OCI-LY7 (cell line): ENCODE data around the gene PNPLA1. TPM values are rescaled to one million over a fixed set of nuclear protein-coding genes. Genes with fewer than 3 reads are reported as not detected.

Source experiments
- BruUV-seq: library from RNA; stranded (reverse); fragments of 400-500 nt; replicated peaks from 2 replicates; lab custom pipeline; 2021; lab: Mats Ljungman, UMichigan
- CTCF ChIA-PET: fragments of 300-600 bp; sonication (Branson Sonifier 250); formaldehyde crosslinking; loops from one replicate; lab custom pipeline; 2022; ENCODE audit warnings: antibody characterized with exemption; ENCODE audit not compliant: unreplicated experiment; lab: Charles Lee
- POLR2A ChIA-PET: fragments of 300-600 bp; sonication (Branson Sonifier 250); formaldehyde crosslinking; loops from one replicate; lab custom pipeline; 2022; ENCODE audit warnings: antibody characterized with exemption; lab: Charles Lee
- DNase-seq: peaks from one replicate; pipeline ENCODE4 v3.0.0-alpha.2; 2015; ENCODE audit warnings: low spot score
- H2AFZ ChIP-seq: fragments of 200-600 bp; sonication (generic), shearing (Covaris generic); 2 replicates; pipeline ENCODE4 v1.6.1; 2014; ENCODE audit warnings: mild to moderate bottlenecking, antibody characterized with exemption, low read length, moderate library complexity
- H3K27ac ChIP-seq: fragments of 200-600 bp; sonication (generic); 2 replicates; pipeline ENCODE4 v1.5.1; 2014; ENCODE audit warnings: mixed run types, low read depth, mild to moderate bottlenecking, moderate library complexity, low read length, inconsistent platforms; ENCODE audit not compliant: poor library complexity, severe bottlenecking
- H3K36me3 ChIP-seq: fragments of 200-600 bp; sonication (generic); 2 replicates; pipeline ENCODE4 v1.6.1; 2014; ENCODE audit warnings: mild to moderate bottlenecking, antibody characterized with exemption, low read length, moderate library complexity, mixed read lengths; ENCODE audit not compliant: insufficient read depth
- H3K4me1 ChIP-seq: fragments of 200-600 bp; sonication (generic); 2 replicates; pipeline ENCODE4 v1.5.1; 2014; ENCODE audit warnings: mild to moderate bottlenecking, low read length; ENCODE audit not compliant: insufficient read depth, poor library complexity, severe bottlenecking
- H3K4me2 ChIP-seq: fragments of 200-600 bp; sonication (generic); 2 replicates; pipeline ENCODE4 v1.6.1; 2014; ENCODE audit warnings: mild to moderate bottlenecking, low read length
- H3K4me3 ChIP-seq: fragments of 200-600 bp; sonication (generic); 2 replicates; pipeline ENCODE4 v1.5.1; 2014; ENCODE audit warnings: mild to moderate bottlenecking, low read depth, low read length; ENCODE audit not compliant: poor library complexity, severe bottlenecking
- H3K79me2 ChIP-seq: fragments of 200-600 bp; sonication (generic); 2 replicates; pipeline ENCODE4 v1.6.1; 2016; ENCODE audit warnings: low read depth, mild to moderate bottlenecking, low read length, moderate library complexity, mixed read lengths; ENCODE audit not compliant: insufficient read depth
- H3K9me2 ChIP-seq: fragments of 200-600 bp; sonication (generic); 2 replicates; pipeline ENCODE4 v1.6.1; 2016; ENCODE audit warnings: mild to moderate bottlenecking, low read length, mixed read lengths; ENCODE audit not compliant: insufficient read depth
- H3K9me3 ChIP-seq: fragments of 200-600 bp; sonication (generic); 2 replicates; pipeline ENCODE4 v1.6.1; 2014; ENCODE audit warnings: mild to moderate bottlenecking, mixed run types, low read length, mixed read lengths
- H4K20me1 ChIP-seq: fragments of 200-600 bp; sonication (generic); 2 replicates; pipeline ENCODE4 v1.6.1; 2014; ENCODE audit warnings: mild to moderate bottlenecking, antibody characterized with exemption, low read length, moderate library complexity, mixed read lengths; ENCODE audit not compliant: insufficient read depth
- EZH2phosphoT487 ChIP-seq: fragments of 200-600 bp; sonication (generic); IDR thresholded peaks from 2 replicates; pipeline ENCODE4 v1.6.1; 2018; ENCODE audit warnings: low read depth, borderline replicate concordance, mild to moderate bottlenecking, mixed run types, antibody characterized with exemption, low read length, moderate library complexity, mixed read lengths
- intact Hi-C: fragments of 100-400 bp; cut with micrococcal nuclease; formaldehyde crosslinking; loops from one replicate; pipeline ENCODE4 v1.10.0; 2022; ENCODE audit not compliant: unreplicated experiment
- total RNA-seq, 2 experiments: library from RNA; depleted of rRNA in 1 of 2; stranded (reverse); fragments of >200 nt in 1 of 2; shearing (Covaris generic) in 1 of 2; gene quantifications; 2 replicates each; pipeline ENCODE4 v1.2.3, GENCODE V29; 2014 to 2022
- TF ChIP-seq, protein P1 (sequence below): fragments of 200-600 bp; sonication (generic); conservative IDR thresholded peaks from 2 replicates; pipeline ENCODE4 v1.5.1; 2014; ENCODE audit warnings: mild to moderate bottlenecking, antibody characterized with exemption, low read length, moderate library complexity, mixed read lengths

Gene PNPLA1
- total RNA-seq, 2 experiments from 2014 or later, result not detected

DNA sequence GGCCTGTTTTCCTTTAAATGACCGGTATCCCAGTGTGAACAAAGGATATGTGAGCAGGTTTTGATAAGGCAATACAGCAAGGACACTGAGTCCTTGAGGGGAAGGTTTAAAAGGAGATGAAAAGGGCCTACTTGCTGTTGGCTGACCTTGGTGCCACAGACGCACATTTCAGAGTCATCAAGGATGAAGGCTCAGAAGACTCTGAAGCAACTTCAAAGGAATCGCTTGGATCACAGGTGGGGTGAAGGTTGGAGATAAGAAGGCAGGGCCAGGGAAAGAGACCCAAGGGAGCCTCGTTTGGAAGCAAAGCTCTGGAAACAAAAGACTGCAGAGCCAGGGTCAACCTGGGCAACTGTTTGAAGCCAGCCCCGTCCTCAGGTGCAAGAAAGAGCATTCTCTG lies 30.1 kb upstream of the PNPLA1 start:
- Histone ChIP-seq H4K20me1 (no peaks in the 10 kb centered on the region), H3K9me2 (no peaks in the 10 kb centered on the region), H3K4me2 (no peak overlapping the region), H3K4me1 (peaks cover 26% of the 10 kb centered on the region), H3K79me2 (no peaks in the 10 kb centered on the region), H3K27ac (no peak overlapping the region), H2AFZ (no peak overlapping the region), H3K9me3 (no peaks in the 10 kb centered on the region), H3K36me3 (no peaks in the 10 kb centered on the region), H3K4me3 (no peak overlapping the region)
- CTCF ChIA-PET, result no interaction called here
- no peak for DNase-seq
- intact Hi-C loops, result no loop called here
- no TSS peak for BruUV-seq
- POLR2A ChIA-PET, result no interaction called here
- no peak for TF ChIP-seq EZH2phosphoT487
- TF ChIP-seq, protein P1, sequence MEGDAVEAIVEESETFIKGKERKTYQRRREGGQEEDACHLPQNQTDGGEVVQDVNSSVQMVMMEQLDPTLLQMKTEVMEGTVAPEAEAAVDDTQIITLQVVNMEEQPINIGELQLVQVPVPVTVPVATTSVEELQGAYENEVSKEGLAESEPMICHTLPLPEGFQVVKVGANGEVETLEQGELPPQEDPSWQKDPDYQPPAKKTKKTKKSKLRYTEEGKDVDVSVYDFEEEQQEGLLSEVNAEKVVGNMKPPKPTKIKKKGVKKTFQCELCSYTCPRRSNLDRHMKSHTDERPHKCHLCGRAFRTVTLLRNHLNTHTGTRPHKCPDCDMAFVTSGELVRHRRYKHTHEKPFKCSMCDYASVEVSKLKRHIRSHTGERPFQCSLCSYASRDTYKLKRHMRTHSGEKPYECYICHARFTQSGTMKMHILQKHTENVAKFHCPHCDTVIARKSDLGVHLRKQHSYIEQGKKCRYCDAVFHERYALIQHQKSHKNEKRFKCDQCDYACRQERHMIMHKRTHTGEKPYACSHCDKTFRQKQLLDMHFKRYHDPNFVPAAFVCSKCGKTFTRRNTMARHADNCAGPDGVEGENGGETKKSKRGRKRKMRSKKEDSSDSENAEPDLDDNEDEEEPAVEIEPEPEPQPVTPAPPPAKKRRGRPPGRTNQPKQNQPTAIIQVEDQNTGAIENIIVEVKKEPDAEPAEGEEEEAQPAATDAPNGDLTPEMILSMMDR, result no peak

DNA sequence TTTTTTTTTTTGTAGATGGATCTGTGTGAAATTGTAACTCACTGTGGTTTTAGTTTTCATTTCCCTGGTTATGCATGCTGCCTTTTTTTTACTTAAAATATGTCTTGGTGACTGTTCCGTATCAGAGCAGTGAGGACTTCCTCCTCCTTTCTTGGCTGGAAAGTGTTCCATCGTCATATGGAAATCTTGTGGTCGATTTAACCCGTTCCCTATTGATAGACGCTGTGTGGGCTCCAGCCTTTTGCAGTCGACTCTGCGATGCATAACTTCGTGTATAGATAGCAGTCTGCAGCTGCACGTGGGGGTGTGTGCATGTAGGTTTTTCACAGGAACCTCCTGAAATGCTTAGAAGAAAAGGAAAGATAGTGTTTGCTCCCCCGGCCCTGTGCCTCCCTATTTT lies 28.1 kb upstream of the PNPLA1 start:
- H3K9me3 ChIP-seq, result no peaks in the 10 kb centered on the region
- H3K79me2 ChIP-seq, result no peaks in the 10 kb centered on the region
- CTCF ChIA-PET, result no interaction called here
- no peak overlapping the region for H2AFZ ChIP-seq
- H3K9me2 ChIP-seq, result no peaks in the 10 kb centered on the region
- TF ChIP-seq EZH2phosphoT487, result no peak
- TF ChIP-seq, protein P1, result no peak
- POLR2A ChIA-PET, result no interaction called here
- H3K4me3 ChIP-seq, result peak overlapping the region; percentile 17
- peak; percentile 71 for DNase-seq
- BruUV-seq, result no TSS peak
- intact Hi-C loops, result no loop called here
- H3K4me2 ChIP-seq, result peak overlapping the region; percentile 59
- peaks cover 38% of the 10 kb centered on the region for H3K4me1 ChIP-seq
- H3K27ac ChIP-seq, result no peak overlapping the region
- no peaks in the 10 kb centered on the region for H3K36me3 ChIP-seq
- no peaks in the 10 kb centered on the region for H4K20me1 ChIP-seq

DNA sequence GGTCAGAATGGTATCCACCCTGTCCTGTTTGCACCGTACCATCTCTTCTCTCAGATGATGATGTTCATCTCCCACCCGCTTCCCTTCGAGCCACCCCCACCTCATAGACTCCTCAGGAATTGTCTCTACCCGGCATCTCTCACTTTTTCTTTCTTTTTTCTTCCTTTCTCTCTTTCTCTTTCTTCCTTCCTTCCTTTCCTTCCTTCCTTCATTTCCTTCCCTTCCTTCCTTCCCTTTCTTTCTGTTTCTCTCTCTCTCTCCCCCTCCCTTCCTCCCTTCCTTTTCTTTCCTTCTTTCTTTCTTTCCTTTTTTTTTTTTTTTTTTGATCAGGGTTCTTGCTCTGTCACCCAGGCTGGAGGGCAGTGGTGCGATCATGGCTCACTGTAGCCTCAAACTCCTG lies 27.7 kb upstream of the PNPLA1 start:
- TF ChIP-seq EZH2phosphoT487, result no peak
- TF ChIP-seq, protein P1, result no peak

More for the DNA sequence above, 27.7 kb upstream of the PNPLA1 start:
- H3K9me3 ChIP-seq, result no peaks in the 10 kb centered on the region
- H4K20me1 ChIP-seq, result no peaks in the 10 kb centered on the region
- peaks cover 38% of the 10 kb centered on the region for H3K4me1 ChIP-seq
- ChIA-PET CTCF (no interaction called here), POLR2A (interaction anchor here (0.5 to 0.7 kb wide), 2 partner anchors 562 to 1035 kb away, joined by 3 to 5 read pairs; no protein-coding TSS in a partner anchor)
- H3K79me2 ChIP-seq, result no peaks in the 10 kb centered on the region
- H3K27ac ChIP-seq, result no peak overlapping the region
- peak overlapping the region; percentile 17 for H3K4me3 ChIP-seq
- H3K36me3 ChIP-seq, result no peaks in the 10 kb centered on the region
- no peaks in the 10 kb centered on the region for H3K9me2 ChIP-seq
- H3K4me2 ChIP-seq, result peak overlapping the region; percentile 59
- no peak overlapping the region for H2AFZ ChIP-seq
- BruUV-seq, result no TSS peak
- DNase-seq, result no peak
- intact Hi-C loops, result no loop called here
